ACC112 (cell line): ENCODE results near the gene C5AR1.
"Not testable (repeated sequence)": the region's sequence is repeated elsewhere in the genome, so short reads cannot be mapped to it uniquely, and the experiment has no call there.

Experiments used
- H2AFZ ChIP-seq: fragments of 200-600 bp; sonication (generic); one replicate; pipeline ENCODE4 v1.6.0; 2017; ENCODE audit warnings: antibody characterized with exemption, low read length; ENCODE audit not compliant: unreplicated experiment
- H3K27ac ChIP-seq: fragments of 200-600 bp; sonication (generic); 2 replicates; pipeline ENCODE4 v1.5.1; 2014; ENCODE audit warnings: low read depth, mild to moderate bottlenecking, antibody characterized with exemption, low read length, moderate library complexity
- H3K27me3 ChIP-seq: fragments of 200-600 bp; sonication (generic); 2 replicates; pipeline ENCODE4 v1.6.1; 2014; ENCODE audit warnings: mild to moderate bottlenecking, antibody characterized with exemption, low read length, moderate library complexity, mixed read lengths; ENCODE audit not compliant: insufficient read depth
- H3K36me3 ChIP-seq: fragments of 200-600 bp; sonication (generic); 2 replicates; pipeline ENCODE4 v1.6.1; 2016; ENCODE audit warnings: mild to moderate bottlenecking, antibody characterized with exemption, low read length, moderate library complexity, mixed read lengths; ENCODE audit not compliant: insufficient read depth
- H3K4me1 ChIP-seq: fragments of 200-600 bp; sonication (generic); one replicate; pipeline ENCODE4 v1.6.1; 2016; ENCODE audit warnings: low read length, mixed read lengths; ENCODE audit not compliant: insufficient read depth, unreplicated experiment, control insufficient read depth
- H3K4me3 ChIP-seq: fragments of 200-600 bp; sonication (generic); 2 replicates; pipeline ENCODE4 v1.5.1; 2014; ENCODE audit warnings: mild to moderate bottlenecking, low read depth, low read length
- H3K79me2 ChIP-seq: fragments of 200-600 bp; sonication (generic); one replicate; pipeline ENCODE4 v1.6.0; 2016; ENCODE audit warnings: low read length; ENCODE audit not compliant: control insufficient read depth, unreplicated experiment, insufficient read depth

Gene C5AR1

DNA sequence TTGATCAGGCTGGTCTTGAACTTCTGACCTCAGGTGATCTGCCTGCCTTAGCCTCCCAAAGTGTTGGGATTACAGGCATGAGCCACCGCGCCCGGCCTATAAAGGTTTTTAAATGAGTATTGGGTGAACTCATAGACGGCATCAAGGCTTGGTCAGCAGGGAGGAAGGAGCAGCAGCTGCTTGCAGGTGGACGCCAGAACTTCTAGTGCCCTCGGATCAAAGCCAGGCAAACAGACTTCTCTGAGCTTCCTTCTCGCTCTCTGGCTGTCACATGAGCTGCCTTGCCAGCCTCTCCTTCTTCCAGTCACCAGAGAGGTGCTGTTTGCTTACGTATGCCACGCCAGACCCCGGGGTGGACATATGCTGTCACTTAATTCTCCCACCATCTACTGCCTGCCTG, 55.8 kb downstream of the C5AR1 start:
- not testable (repeated sequence) for H3K27me3 ChIP-seq, H3K36me3 ChIP-seq, H2AFZ ChIP-seq, H3K27ac ChIP-seq, H3K79me2 ChIP-seq, H3K4me3 ChIP-seq
- H3K4me1 ChIP-seq, result peaks cover 15% of the 10 kb centered on the region

DNA sequence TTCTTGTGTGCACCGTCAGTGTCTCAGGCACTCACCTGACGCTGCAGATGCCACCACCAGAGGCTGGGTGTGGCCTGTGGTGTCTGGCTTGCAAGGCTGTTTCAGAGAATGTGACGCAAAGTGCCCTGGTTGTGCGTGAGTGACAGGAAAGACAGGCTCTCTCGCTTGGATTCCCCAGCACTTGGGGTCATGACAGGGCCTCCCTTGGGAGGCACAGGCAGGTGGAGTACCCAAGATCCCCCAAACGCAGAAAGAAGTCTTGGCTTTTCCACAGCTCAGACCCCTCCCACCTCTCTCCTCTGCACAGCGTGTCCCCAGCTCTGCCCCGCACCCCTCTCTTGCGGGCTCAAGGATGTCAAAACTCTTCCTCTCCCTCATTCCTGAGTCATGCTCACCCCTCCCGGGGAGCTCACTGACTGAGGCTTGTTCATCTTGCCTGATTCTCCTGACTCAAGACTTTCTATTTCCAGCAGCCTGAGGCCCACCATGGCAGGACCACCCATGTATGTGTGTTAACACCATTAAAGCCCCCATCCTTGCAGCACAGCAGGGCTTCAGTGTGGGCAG, 60.5 kb downstream of the C5AR1 start:
- no peaks in the 10 kb centered on the region for H3K36me3 ChIP-seq
- no peak overlapping the region for H2AFZ ChIP-seq
- H3K27ac ChIP-seq, result peak overlapping the region; percentile 50
- no peak overlapping the region for H3K4me3 ChIP-seq
- H3K4me1 ChIP-seq, result peaks cover 8% of the 10 kb centered on the region
- H3K27me3 ChIP-seq, result no peaks in the 10 kb centered on the region
- no peaks in the 10 kb centered on the region for H3K79me2 ChIP-seq

DNA sequence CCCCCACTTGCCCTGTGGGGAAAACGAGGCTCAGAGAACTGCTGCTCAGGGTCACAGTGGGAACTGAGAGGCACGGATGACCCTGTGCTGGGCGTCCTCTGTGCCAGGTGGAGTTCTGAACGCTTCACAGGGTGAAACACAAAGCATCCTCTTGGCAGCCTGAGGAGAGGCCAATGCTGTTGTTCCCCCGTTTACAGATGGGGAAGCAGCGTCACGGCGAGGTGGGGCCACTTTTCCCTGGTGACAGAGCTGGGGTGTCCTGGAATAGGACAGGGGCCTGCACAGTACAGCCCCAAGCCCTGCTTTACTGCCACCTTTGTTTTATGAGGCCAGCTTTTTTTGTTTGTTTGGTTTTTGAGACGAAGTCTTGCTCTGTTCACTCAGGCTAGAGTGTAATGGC, 61.6 kb downstream of the C5AR1 start:
- no peaks in the 10 kb centered on the region for H3K36me3 ChIP-seq
- no peaks in the 10 kb centered on the region for H3K79me2 ChIP-seq
- H3K4me1 ChIP-seq, result peaks cover 8% of the 10 kb centered on the region
- H3K4me3 ChIP-seq, result no peak overlapping the region
- H3K27ac ChIP-seq, result 0 out of 2 replicates have a peak overlapping the region, but pooled peaks have one; percentile 50
- H2AFZ ChIP-seq, result no peak overlapping the region
- no peaks in the 10 kb centered on the region for H3K27me3 ChIP-seq
